Caco-2 (cell line): ENCODE results near the gene CD19. TPM values are rescaled to one million over a fixed set of nuclear protein-coding genes. Genes with fewer than 3 reads are reported as not detected.

Experiments
- BruUV-seq: library from RNA; stranded (reverse); fragments of 400-500 nt; replicated peaks from 2 replicates; lab custom pipeline; 2021; lab: Mats Ljungman, UMichigan
- CTCF ChIA-PET: fragments of 300-600 bp; sonication (Branson Sonifier 250); formaldehyde crosslinking; loops from one replicate; lab custom pipeline; 2022; ENCODE audit warnings: antibody characterized with exemption; lab: Charles Lee
- POLR2A ChIA-PET: fragments of 300-600 bp; sonication (Branson Sonifier 250); formaldehyde crosslinking; loops from one replicate; lab custom pipeline; 2022; ENCODE audit warnings: antibody characterized with exemption; lab: Charles Lee
- DNase-seq, 2 experiments: peaks; one replicate each; pipeline versions ENCODE4 v3.0.0 to v3.0.0-alpha.2; 2020 to 2022
- H3K27me3 ChIP-seq: replicated peaks from 2 replicates; pipeline ENCODE4 v1.6.0; 2011; ENCODE audit warnings: low read length; ENCODE audit not compliant: control insufficient read depth, insufficient read depth
- H3K36me3 ChIP-seq: 2 replicates; pipeline ENCODE4 v1.5.1; 2011; ENCODE audit warnings: low read length; ENCODE audit not compliant: control insufficient read depth, insufficient read depth
- H3K4me1 ChIP-seq: fragments of 250-450 bp; sonication (Bioruptor Pico); 2 replicates; pipeline ENCODE4 v1.5.1; 2020; ENCODE audit warnings: mild to moderate bottlenecking
- H3K4me3 ChIP-seq: 2 replicates; pipeline ENCODE4 v1.5.1; 2011; ENCODE audit warnings: low read depth, mild to moderate bottlenecking, control low read depth, low read length
- H3K9me3 ChIP-seq: fragments of 250-450 bp; sonication (Bioruptor Pico); 2 replicates; pipeline ENCODE4 v1.5.1; 2020; ENCODE audit warnings: mild to moderate bottlenecking, moderate library complexity
- H3K27ac Mint-ChIP-seq: one replicate; pipeline ENCODE4 v1.8.0; 2022; ENCODE audit warnings: mixed read lengths; ENCODE audit not compliant: unreplicated experiment
- H3K27me3 Mint-ChIP-seq: one replicate; pipeline ENCODE4 v1.8.0; 2022; ENCODE audit warnings: mixed read lengths; ENCODE audit not compliant: insufficient read depth, unreplicated experiment
- H3K36me3 Mint-ChIP-seq: one replicate; pipeline ENCODE4 v1.8.0; 2022; ENCODE audit warnings: mild to moderate bottlenecking, mixed read lengths; ENCODE audit not compliant: insufficient read depth, unreplicated experiment
- H3K4me1 Mint-ChIP-seq: one replicate; pipeline ENCODE4 v1.8.0; 2022; ENCODE audit warnings: low read depth, mixed read lengths; ENCODE audit not compliant: unreplicated experiment
- H3K4me3 Mint-ChIP-seq: one replicate; pipeline ENCODE4 v1.8.0; 2022; ENCODE audit warnings: mild to moderate bottlenecking, moderate library complexity, mixed read lengths; ENCODE audit not compliant: unreplicated experiment
- H3K9me3 Mint-ChIP-seq: one replicate; pipeline ENCODE4 v1.8.0; 2022; ENCODE audit warnings: mixed read lengths; ENCODE audit not compliant: unreplicated experiment
- intact Hi-C: fragments of 100-400 bp; cut with micrococcal nuclease; formaldehyde crosslinking; loops from one replicate; pipeline ENCODE4 v1.10.0; 2022; ENCODE audit not compliant: unreplicated experiment
- total RNA-seq: library from RNA; stranded (reverse); gene quantifications from 2 replicates; pipeline ENCODE4 v1.2.3, GENCODE V29; 2022
- TF ChIP-seq, protein P1 (sequence below), 2 experiments: fragments of 200-600 bp in 1 of 2; IDR thresholded peaks; 1 replicate in 1 of 2; 2 replicates in 1 of 2; pipeline versions ENCODE4 v1.5.1 to v1.8.0; 2011 to 2022; ENCODE audit warnings: antibody characterized with exemption in 1 of 2, control low read depth in 1 of 2, inconsistent platforms in 1 of 2, low read depth in 1 of 2, low read length in 1 of 2, mild to moderate bottlenecking in 1 of 2, moderate library complexity in 1 of 2; ENCODE audit not compliant: insufficient read depth in 1 of 2, severe bottlenecking in 1 of 2, unreplicated experiment in 1 of 2

CD19 gene
- total RNA-seq, 1 experiment from 2014 or later, result not detected

DNA sequence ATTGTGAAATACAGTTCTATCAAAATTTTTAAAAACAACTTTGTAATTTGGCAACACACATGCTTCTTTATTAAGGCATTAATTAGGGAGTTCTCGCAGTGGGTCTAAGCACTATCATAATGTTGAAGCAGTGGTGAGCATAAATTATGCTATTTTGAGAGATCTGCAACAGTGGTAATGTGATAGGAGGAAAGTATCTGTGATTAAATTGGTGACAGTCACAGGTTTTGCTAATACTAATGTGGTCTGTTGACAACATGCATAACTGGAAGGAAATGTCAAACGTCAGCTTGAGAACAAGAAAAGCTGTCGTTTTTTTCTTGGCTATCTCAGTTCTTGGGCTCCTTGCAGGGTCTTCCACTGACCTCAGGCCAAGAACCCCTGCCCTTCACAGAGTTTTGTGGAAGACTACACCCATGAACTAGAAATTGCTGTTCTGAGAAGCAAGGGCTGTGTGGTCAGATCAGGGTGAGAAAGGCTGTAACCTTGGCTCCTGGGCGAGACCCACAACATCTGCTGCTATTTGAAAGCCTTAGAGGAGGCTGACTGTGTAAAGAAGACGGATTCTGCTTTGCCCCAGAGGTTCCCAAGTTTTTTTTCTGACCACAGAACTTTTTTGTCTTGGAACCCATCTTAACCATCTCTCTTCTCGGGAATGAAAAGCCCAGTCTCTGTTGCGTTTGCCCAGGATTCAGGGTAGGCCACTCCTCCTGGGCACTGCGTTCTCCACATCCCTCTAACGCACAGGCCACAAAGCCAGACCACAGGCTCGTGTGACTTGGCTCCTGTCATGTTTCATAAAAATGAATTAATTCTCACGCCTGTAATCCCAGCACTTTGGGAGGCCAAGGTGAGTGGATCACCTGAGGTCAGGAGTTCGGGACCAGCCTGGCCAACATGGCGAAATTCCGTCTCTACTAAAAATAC is 39.5 kb upstream of the CD19 start:
- Histone ChIP-seq H3K4me1 (no peaks in the 10 kb centered on the region), H3K36me3 (no peaks in the 10 kb centered on the region), H3K9me3 (no peaks in the 10 kb centered on the region), H3K4me3 (no peak overlapping the region), H3K27me3 (no peaks in the 10 kb centered on the region)
- no peak for DNase-seq
- TF ChIP-seq, protein P1, sequence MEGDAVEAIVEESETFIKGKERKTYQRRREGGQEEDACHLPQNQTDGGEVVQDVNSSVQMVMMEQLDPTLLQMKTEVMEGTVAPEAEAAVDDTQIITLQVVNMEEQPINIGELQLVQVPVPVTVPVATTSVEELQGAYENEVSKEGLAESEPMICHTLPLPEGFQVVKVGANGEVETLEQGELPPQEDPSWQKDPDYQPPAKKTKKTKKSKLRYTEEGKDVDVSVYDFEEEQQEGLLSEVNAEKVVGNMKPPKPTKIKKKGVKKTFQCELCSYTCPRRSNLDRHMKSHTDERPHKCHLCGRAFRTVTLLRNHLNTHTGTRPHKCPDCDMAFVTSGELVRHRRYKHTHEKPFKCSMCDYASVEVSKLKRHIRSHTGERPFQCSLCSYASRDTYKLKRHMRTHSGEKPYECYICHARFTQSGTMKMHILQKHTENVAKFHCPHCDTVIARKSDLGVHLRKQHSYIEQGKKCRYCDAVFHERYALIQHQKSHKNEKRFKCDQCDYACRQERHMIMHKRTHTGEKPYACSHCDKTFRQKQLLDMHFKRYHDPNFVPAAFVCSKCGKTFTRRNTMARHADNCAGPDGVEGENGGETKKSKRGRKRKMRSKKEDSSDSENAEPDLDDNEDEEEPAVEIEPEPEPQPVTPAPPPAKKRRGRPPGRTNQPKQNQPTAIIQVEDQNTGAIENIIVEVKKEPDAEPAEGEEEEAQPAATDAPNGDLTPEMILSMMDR (IDR thresholded peaks at IDR 0.05; ENCODE audit: insufficient read depth in 1 of 2, low read depth in 1 of 2, low read length in 1 of 2, severe bottlenecking in 1 of 2, unreplicated experiment in 1 of 2), result no peak
- POLR2A ChIA-PET, result no interaction called here
- no peak overlapping the region for H3K4me3 Mint-ChIP-seq
- intact Hi-C loops, result no loop called here
- CTCF ChIA-PET, result interaction anchor here (0.6 kb wide), 1 partner anchor 63 kb away, joined by 3 read pairs; no protein-coding TSS in a partner anchor
- H3K27ac Mint-ChIP-seq, result no peak overlapping the region
- no TSS peak for BruUV-seq
- H3K36me3 Mint-ChIP-seq, result no peaks in the 10 kb centered on the region
- H3K9me3 Mint-ChIP-seq, result no peaks in the 10 kb centered on the region
- H3K4me1 Mint-ChIP-seq, result no peaks in the 10 kb centered on the region
- H3K27me3 Mint-ChIP-seq, result no peaks in the 10 kb centered on the region

DNA sequence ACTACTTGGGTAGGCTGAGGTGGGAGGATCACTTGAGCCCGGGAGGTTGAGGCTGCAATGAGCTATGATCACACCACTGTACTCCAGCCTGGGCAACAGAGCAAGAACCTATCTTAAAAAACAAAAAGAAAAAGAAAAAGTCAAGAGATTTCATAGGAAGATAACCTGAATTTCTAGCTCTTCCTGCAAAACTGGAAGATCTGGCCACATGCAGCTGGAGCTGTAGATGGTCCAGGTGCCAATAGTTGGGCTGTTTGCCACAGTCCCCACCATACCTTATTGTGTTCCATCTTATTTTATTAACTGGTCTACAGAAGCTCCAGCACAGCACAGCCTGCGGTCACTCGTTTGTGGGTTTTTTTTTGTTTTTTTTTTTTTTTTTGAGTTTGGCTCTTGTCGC is 38.5 kb upstream of the CD19 start:
- no peaks in the 10 kb centered on the region for H3K36me3 Mint-ChIP-seq
- H3K4me1 ChIP-seq, result no peaks in the 10 kb centered on the region
- H3K4me3 Mint-ChIP-seq, result no peak overlapping the region
- no peaks in the 10 kb centered on the region for H3K27me3 ChIP-seq
- no peak overlapping the region for H3K4me3 ChIP-seq
- intact Hi-C loops, result no loop called here
- H3K4me1 Mint-ChIP-seq, result no peaks in the 10 kb centered on the region
- H3K36me3 ChIP-seq, result no peaks in the 10 kb centered on the region
- no TSS peak for BruUV-seq
- ChIA-PET CTCF (no interaction called here), POLR2A (no interaction called here)
- TF ChIP-seq, protein P1 (IDR thresholded peaks at IDR 0.05; ENCODE audit: insufficient read depth in 1 of 2, low read depth in 1 of 2, low read length in 1 of 2, severe bottlenecking in 1 of 2, unreplicated experiment in 1 of 2), result no peak
- no peak for DNase-seq
- H3K27me3 Mint-ChIP-seq, result no peaks in the 10 kb centered on the region
- no peaks in the 10 kb centered on the region for H3K9me3 Mint-ChIP-seq
- H3K9me3 ChIP-seq, result no peaks in the 10 kb centered on the region
- no peak overlapping the region for H3K27ac Mint-ChIP-seq

DNA sequence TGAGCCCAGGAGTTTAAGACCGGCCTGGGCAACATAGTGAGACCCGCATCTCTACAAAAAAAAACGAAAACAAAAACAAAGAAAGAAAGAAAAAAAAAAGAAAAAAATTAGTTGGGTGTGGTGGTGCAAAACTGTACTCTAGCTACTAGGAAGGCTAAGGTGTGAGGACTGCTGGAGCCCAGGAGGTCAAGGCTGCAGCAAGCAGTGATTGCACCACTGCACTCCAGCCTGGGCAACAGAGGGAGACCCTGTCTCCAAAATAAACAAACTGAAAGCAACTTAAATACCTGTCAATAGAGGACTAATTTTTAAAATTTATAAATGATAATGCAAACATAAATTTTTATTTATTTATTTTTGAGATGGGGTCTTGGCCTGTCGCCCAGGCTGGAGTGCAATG is 36.2 kb upstream of the CD19 start:
- Histone ChIP-seq H3K4me1 (no peaks in the 10 kb centered on the region), H3K9me3 (no peaks in the 10 kb centered on the region), H3K4me3 (no peak overlapping the region), H3K36me3 (no peaks in the 10 kb centered on the region), H3K27me3 (no peaks in the 10 kb centered on the region)
- Mint-ChIP-seq H3K9me3 (no peaks in the 10 kb centered on the region), H3K27me3 (no peaks in the 10 kb centered on the region), H3K36me3 (no peaks in the 10 kb centered on the region), H3K27ac (no peak overlapping the region), H3K4me1 (no peaks in the 10 kb centered on the region), H3K4me3 (no peak overlapping the region)
- POLR2A ChIA-PET, result interaction anchor here (0.6 kb wide), 1 partner anchor 1170 kb away, joined by 3 read pairs; the partner anchor contains the start of gene ALDOA
- no peak for DNase-seq
- TF ChIP-seq, protein P1 (IDR thresholded peaks at IDR 0.05; ENCODE audit: insufficient read depth in 1 of 2, low read depth in 1 of 2, low read length in 1 of 2, severe bottlenecking in 1 of 2, unreplicated experiment in 1 of 2), result no peak
- no TSS peak for BruUV-seq
- intact Hi-C loops, result no loop called here
- CTCF ChIA-PET, result interaction anchor here (0.6 kb wide), 1 partner anchor 27 kb away, joined by 3 read pairs; no protein-coding TSS in a partner anchor
